PC-3 (cell line): ENCODE results near the gene SEMA3C. TPM values are rescaled to one million over a fixed set of nuclear protein-coding genes. Genes with fewer than 3 reads are reported as not detected.
A peak's percentile ranks its signal among the peaks of the same experiment; 100 is the strongest.

Experiments used
- ATAC-seq: fragments of 200-7000 bp; cut with Tn5 transposase; 2 replicates; pipeline ENCODE4 v1.9.1; 2020; ENCODE audit warnings: mild to moderate bottlenecking, moderate library complexity
- BruUV-seq: library from RNA; stranded (reverse); fragments of 400-500 nt; replicated peaks from 2 replicates; lab custom pipeline; 2021; lab: Mats Ljungman, UMichigan
- CTCF ChIA-PET: fragments of 300-600 bp; sonication (Branson Sonifier 250); formaldehyde crosslinking; loops from one replicate; lab custom pipeline; 2022; ENCODE audit warnings: antibody characterized with exemption; lab: Charles Lee
- POLR2A ChIA-PET: fragments of 300-600 bp; sonication (Branson Sonifier 250); formaldehyde crosslinking; loops from one replicate; lab custom pipeline; 2022; ENCODE audit warnings: antibody characterized with exemption; ENCODE audit not compliant: unreplicated experiment; lab: Charles Lee
- DNase-seq: peaks from one replicate; pipeline ENCODE4 v3.0.0-alpha.2; 2015
- H2AFZ ChIP-seq: fragments of 300-600 bp; sonication (generic); 2 replicates; pipeline ENCODE4 v1.6.0; 2016; ENCODE audit warnings: antibody characterized with exemption, low read length
- H3F3A ChIP-seq: fragments of 300-600 bp; sonication (generic); one replicate; pipeline ENCODE4 v1.6.0; 2017; ENCODE audit warnings: antibody characterized with exemption, low read length, control low read depth, mild to moderate bottlenecking; ENCODE audit not compliant: unreplicated experiment
- H3K27ac ChIP-seq: fragments of 300-600 bp; sonication (generic); 2 replicates; pipeline ENCODE4 v1.5.1; 2016; ENCODE audit warnings: mild to moderate bottlenecking, low read length
- H3K27me3 ChIP-seq: fragments of 300-600 bp; sonication (generic); 2 replicates; pipeline ENCODE4 v1.6.1; 2016; ENCODE audit warnings: low read length, mixed read lengths
- H3K36me3 ChIP-seq: fragments of 300-600 bp; sonication (generic); 2 replicates; pipeline ENCODE4 v1.6.1; 2016; ENCODE audit warnings: low read depth, mixed run types, low read length, mixed read lengths
- H3K4me1 ChIP-seq: fragments of 300-600 bp; sonication (generic); 2 replicates; pipeline ENCODE4 v1.5.1; 2016; ENCODE audit warnings: low read length; ENCODE audit not compliant: insufficient read depth
- H3K4me2 ChIP-seq: fragments of 300-600 bp; sonication (generic); 2 replicates; pipeline ENCODE4 v1.6.0; 2016; ENCODE audit warnings: low read length
- H3K4me3 ChIP-seq: fragments of 300-600 bp; sonication (generic); 2 replicates; pipeline ENCODE4 v1.5.1; 2016; ENCODE audit warnings: mild to moderate bottlenecking, low read length, mixed read lengths
- H3K79me2 ChIP-seq: fragments of 300-600 bp; sonication (generic); 2 replicates; pipeline ENCODE4 v1.6.1; 2017; ENCODE audit warnings: low read length, mixed read lengths
- H3K9ac ChIP-seq: fragments of 300-600 bp; sonication (generic); 2 replicates; pipeline ENCODE4 v1.6.0; 2016; ENCODE audit warnings: mild to moderate bottlenecking, low read length
- H3K9me2 ChIP-seq: fragments of 300-600 bp; sonication (generic); replicated peaks from 2 replicates; pipeline ENCODE4 v1.6.1; 2016; ENCODE audit warnings: mixed run types, low read length, mixed read lengths
- H3K9me3 ChIP-seq: fragments of 300-600 bp; sonication (generic); 2 replicates; pipeline ENCODE4 v1.6.1; 2016; ENCODE audit warnings: low read length, mixed read lengths
- H4K20me1 ChIP-seq: fragments of 300-600 bp; sonication (generic); 2 replicates; pipeline ENCODE4 v1.6.1; 2016; ENCODE audit warnings: low read length, mixed read lengths
- EZH2 ChIP-seq: fragments of 300-600 bp; sonication (generic); IDR thresholded peaks from one replicate; pipeline ENCODE4 v1.6.1; 2017; ENCODE audit warnings: antibody characterized with exemption, mild to moderate bottlenecking, low read length; ENCODE audit not compliant: unreplicated experiment
- EZH2phosphoT487 ChIP-seq: fragments of 300-600 bp; sonication (generic); IDR thresholded peaks from 2 replicates; pipeline ENCODE4 v1.6.1; 2018; ENCODE audit warnings: mild to moderate bottlenecking, antibody characterized with exemption, low read length, borderline replicate concordance
- intact Hi-C: fragments of 100-400 bp; cut with micrococcal nuclease; formaldehyde crosslinking; loops from 2 replicates; pipeline ENCODE4 v1.9.0; 2023
- total RNA-seq: library from RNA; depleted of rRNA; stranded (reverse); fragments of >200 nt; gene quantifications from 2 replicates; pipeline ENCODE4 v1.2.3, GENCODE V29; 2014
- TF ChIP-seq, protein P1 (sequence below): fragments of 300-600 bp; sonication (generic); conservative IDR thresholded peaks from 2 replicates; pipeline ENCODE4 v1.5.1; 2017; ENCODE audit warnings: antibody characterized with exemption, low read depth, mild to moderate bottlenecking, low read length

Gene SEMA3C
- total RNA-seq, 1 experiment from 2014 or later, result 28.0 TPM

DNA sequence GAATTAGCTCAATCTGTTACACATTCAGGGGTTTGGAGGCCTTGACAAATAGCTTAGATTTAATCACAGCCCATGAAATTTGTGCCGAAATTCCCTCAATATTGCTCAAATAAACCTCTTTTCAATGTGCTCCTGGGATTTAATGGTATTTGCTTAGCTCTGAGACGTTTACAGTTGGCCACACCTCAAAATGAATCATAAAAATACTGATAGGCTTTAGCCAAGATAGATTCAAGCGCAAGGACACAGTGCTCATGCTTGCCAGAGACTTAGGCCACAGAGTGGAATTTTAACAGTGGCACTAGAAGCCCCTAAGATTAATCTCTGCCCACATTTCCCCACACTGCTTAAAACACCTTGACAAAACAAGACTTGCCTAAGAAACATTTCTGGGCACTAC is 2.3 kb upstream of the SEMA3C start:
- BruUV-seq, result no TSS peak
- intact Hi-C loops, result loop anchor here (1.0 to 5.0 kb wide), 9 partner anchors 21 to 489 kb away; no protein-coding TSS in a partner anchor
- Histone ChIP-seq H4K20me1 (peaks cover 7% of the 10 kb centered on the region; the same call in 1 of the 2 replicates), H3K9me3 (no peaks in the 10 kb centered on the region), H3K36me3 (peaks cover under 1% of the 10 kb centered on the region; the same call in 1 of the 2 replicates), H3K27ac (peak overlapping the region; percentile 98), H3K4me1 (peaks cover 69% of the 10 kb centered on the region), H3K4me2 (peak overlapping the region; percentile 92), H3K9ac (peak overlapping the region; percentile 87), H3K4me3 (peak overlapping the region; percentile 70), H2AFZ (peak overlapping the region; percentile 29; the same call in 1 of the 2 replicates), H3F3A (peaks cover 9% of the 10 kb centered on the region), H3K79me2 (peaks cover 27% of the 10 kb centered on the region), H3K27me3 (no peaks in the 10 kb centered on the region), H3K9me2 (no peaks in the 10 kb centered on the region)
- TF ChIP-seq, protein P1, sequence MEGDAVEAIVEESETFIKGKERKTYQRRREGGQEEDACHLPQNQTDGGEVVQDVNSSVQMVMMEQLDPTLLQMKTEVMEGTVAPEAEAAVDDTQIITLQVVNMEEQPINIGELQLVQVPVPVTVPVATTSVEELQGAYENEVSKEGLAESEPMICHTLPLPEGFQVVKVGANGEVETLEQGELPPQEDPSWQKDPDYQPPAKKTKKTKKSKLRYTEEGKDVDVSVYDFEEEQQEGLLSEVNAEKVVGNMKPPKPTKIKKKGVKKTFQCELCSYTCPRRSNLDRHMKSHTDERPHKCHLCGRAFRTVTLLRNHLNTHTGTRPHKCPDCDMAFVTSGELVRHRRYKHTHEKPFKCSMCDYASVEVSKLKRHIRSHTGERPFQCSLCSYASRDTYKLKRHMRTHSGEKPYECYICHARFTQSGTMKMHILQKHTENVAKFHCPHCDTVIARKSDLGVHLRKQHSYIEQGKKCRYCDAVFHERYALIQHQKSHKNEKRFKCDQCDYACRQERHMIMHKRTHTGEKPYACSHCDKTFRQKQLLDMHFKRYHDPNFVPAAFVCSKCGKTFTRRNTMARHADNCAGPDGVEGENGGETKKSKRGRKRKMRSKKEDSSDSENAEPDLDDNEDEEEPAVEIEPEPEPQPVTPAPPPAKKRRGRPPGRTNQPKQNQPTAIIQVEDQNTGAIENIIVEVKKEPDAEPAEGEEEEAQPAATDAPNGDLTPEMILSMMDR, result no peak
- TF ChIP-seq EZH2, result no peak
- TF ChIP-seq EZH2phosphoT487, result no peak
- ATAC-seq, result peak; percentile 42
- peak; percentile 93 for DNase-seq
- ChIA-PET CTCF (interaction anchor here (0.6 to 2.7 kb wide), 5 partner anchors 20 to 549 kb away, joined by 3 to 7 read pairs (median 4); no protein-coding TSS in a partner anchor), POLR2A (interaction anchor here (0.6 to 0.7 kb wide), 4 partner anchors 18 to 188 kb away, joined by 3 to 7 read pairs (median 4); no protein-coding TSS in a partner anchor)

GRCh38 chr7:80918399-80918798 is 452 bp downstream of the SEMA3C start:
- Histone ChIP-seq H3K4me3 (peak overlapping the region; percentile 96), H3K27me3 (no peaks in the 10 kb centered on the region), H3K9ac (peak overlapping the region; percentile 85), H3K79me2 (peaks cover 53% of the 10 kb centered on the region), H3K9me2 (no peaks in the 10 kb centered on the region), H3K27ac (peak overlapping the region; percentile 75), H3K4me1 (peaks cover 71% of the 10 kb centered on the region), H3F3A (peaks cover 9% of the 10 kb centered on the region), H3K4me2 (peak overlapping the region; percentile 87), H2AFZ (peak overlapping the region; percentile 62), H3K36me3 (peaks cover 19% of the 10 kb centered on the region), H3K9me3 (no peaks in the 10 kb centered on the region), H4K20me1 (peaks cover 7% of the 10 kb centered on the region; the same call in 1 of the 2 replicates)
- POLR2A ChIA-PET, result interaction anchor here (0.5 to 1.4 kb wide), 12 partner anchors 15 to 552 kb away, joined by 3 to 26 read pairs (median 6); no protein-coding TSS in a partner anchor
- BruUV-seq, result TSS peak; percentile 49
- no peak for TF ChIP-seq EZH2
- TF ChIP-seq EZH2phosphoT487, result no peak
- TF ChIP-seq, protein P1, result no peak
- intact Hi-C loops, result loop anchor here (2.0 to 10.0 kb wide), 2 partner anchors 92 to 194 kb away; no protein-coding TSS in a partner anchor
- ATAC-seq (no peak), DNase-seq (peak; percentile 32)
- CTCF ChIA-PET, result interaction anchor here (0.6 to 2.7 kb wide), 8 partner anchors 29 to 552 kb away, joined by 3 to 12 read pairs (median 5); no protein-coding TSS in a partner anchor
